IMR-90 (cell line): Measurements from ENCODE around the gene ASB16. TPM values are rescaled to one million over a fixed set of nuclear protein-coding genes. Genes with fewer than 3 reads are reported as not detected.
A peak's percentile ranks its signal among the peaks of the same experiment; 100 is the strongest.
"Not testable (repeated sequence)": the region's sequence is repeated elsewhere in the genome, so short reads cannot be mapped to it uniquely, and the experiment has no call there.

Experiments
- ATAC-seq: fragments of 200-7000 bp; cut with Tn5 transposase; 2 replicates; pipeline ENCODE4 v1.9.1; 2020; ENCODE audit warnings: low read depth, mild to moderate bottlenecking, moderate library complexity
- BruUV-seq: library from RNA; stranded (reverse); fragments of 400-500 nt; replicated peaks from 2 replicates; lab custom pipeline; 2021; lab: Mats Ljungman, UMichigan
- CTCF ChIA-PET: fragments of 300-600 bp; formaldehyde crosslinking; extraction: SDS; loops from one replicate; lab custom pipeline; 2021; ENCODE audit warnings: antibody characterized with exemption; lab: Yijun Ruan, JAX
- POLR2A ChIA-PET: fragments of 300-600 bp; sonication (Branson Sonifier 250); formaldehyde crosslinking; loops from one replicate; lab custom pipeline; 2022; ENCODE audit warnings: antibody characterized with exemption; ENCODE audit not compliant: unreplicated experiment; lab: Charles Lee
- DNase-seq: peaks from one replicate; pipeline ENCODE4 v3.0.0; 2013
- H2AFZ ChIP-seq: replicated peaks from 2 replicates; pipeline ENCODE3; 2013; ENCODE audit warnings: low read length, mild to moderate bottlenecking; ENCODE audit not compliant: poor library complexity
- H2AK5ac ChIP-seq: 2 replicates; pipeline ENCODE4 v1.6.1; 2013; ENCODE audit warnings: low read depth, low read length, inconsistent platforms
- H2AK9ac ChIP-seq: replicated peaks from 2 replicates; pipeline ENCODE3; 2013; ENCODE audit warnings: mild to moderate bottlenecking, low read depth, low read length, moderate library complexity; ENCODE audit not compliant: poor library complexity
- H2BK120ac ChIP-seq: 2 replicates; pipeline ENCODE4 v1.6.1; 2013; ENCODE audit warnings: low read depth, low read length, inconsistent platforms
- H2BK15ac ChIP-seq: 3 replicates; pipeline ENCODE4 v1.6.1; 2013; ENCODE audit warnings: low read depth, low read length, inconsistent platforms
- H2BK20ac ChIP-seq: 2 replicates; pipeline ENCODE4 v1.6.1; 2013; ENCODE audit warnings: low read depth, mild to moderate bottlenecking, inconsistent platforms, low read length, moderate library complexity
- H2BK5ac ChIP-seq: 2 replicates; pipeline ENCODE4 v1.6.1; 2013; ENCODE audit warnings: mild to moderate bottlenecking, low read depth, low read length, inconsistent platforms; ENCODE audit not compliant: poor library complexity, severe bottlenecking
- H3K14ac ChIP-seq: replicated peaks from 2 replicates; pipeline ENCODE4 v1.6.1; 2013; ENCODE audit warnings: low read depth, low read length, inconsistent platforms
- H3K18ac ChIP-seq: 2 replicates; pipeline ENCODE4 v1.6.1; 2013; ENCODE audit warnings: low read depth, low read length, control low read depth
- H3K23ac ChIP-seq: 2 replicates; pipeline ENCODE4 v1.6.1; 2013; ENCODE audit warnings: low read depth, low read length, inconsistent platforms
- H3K27ac ChIP-seq: 2 replicates; pipeline ENCODE4 v1.5.1; 2013; ENCODE audit warnings: mild to moderate bottlenecking, control low read depth, low read length; ENCODE audit not compliant: insufficient read depth
- H3K27me3 ChIP-seq: 2 replicates; pipeline ENCODE4 v1.6.1; 2013; ENCODE audit warnings: low read length; ENCODE audit not compliant: control insufficient read depth, insufficient read depth
- H3K36me3 ChIP-seq: 2 replicates; pipeline ENCODE4 v1.6.1; 2013; ENCODE audit warnings: low read length, mixed read lengths; ENCODE audit not compliant: control insufficient read depth, insufficient read depth
- H3K4ac ChIP-seq: 2 replicates; pipeline ENCODE4 v1.6.1; 2013; ENCODE audit warnings: low read depth, low read length, inconsistent platforms
- H3K4me1 ChIP-seq: 2 replicates; pipeline ENCODE4 v1.6.1; 2013; ENCODE audit warnings: low read length, mixed read lengths; ENCODE audit not compliant: control insufficient read depth, insufficient read depth
- H3K4me2 ChIP-seq: 2 replicates; pipeline ENCODE4 v1.6.1; 2013; ENCODE audit warnings: low read depth, mild to moderate bottlenecking, control low read depth, low read length, moderate library complexity
- H3K4me3 ChIP-seq: 2 replicates; pipeline ENCODE4 v1.5.1; 2013; ENCODE audit warnings: low read depth, mild to moderate bottlenecking, control low read depth, low read length, moderate library complexity; ENCODE audit not compliant: insufficient read depth
- H3K56ac ChIP-seq: 2 replicates; pipeline ENCODE4 v1.6.1; 2013; ENCODE audit warnings: low read length, inconsistent platforms; ENCODE audit not compliant: insufficient read depth; ENCODE audit errors: extremely low read depth
- H3K79me1 ChIP-seq, 2 experiments: 2 replicates each; pipeline ENCODE4 v1.6.1; 2013; ENCODE audit warnings: low read length in 2 of 2, inconsistent platforms in 1 of 2, low read depth in 1 of 2
- H3K9ac ChIP-seq: 2 replicates; pipeline ENCODE4 v1.6.1; 2013; ENCODE audit warnings: low read depth, low read length, control low read depth
- H3K9me1 ChIP-seq: 2 replicates; pipeline ENCODE4 v1.6.1; 2013; ENCODE audit warnings: low read length, inconsistent platforms; ENCODE audit not compliant: insufficient read depth
- H3K9me3 ChIP-seq: 2 replicates; pipeline ENCODE4 v1.6.1; 2013; ENCODE audit warnings: low read length; ENCODE audit not compliant: control insufficient read depth, insufficient read depth
- H4K20me1 ChIP-seq: 2 replicates; pipeline ENCODE4 v1.6.1; 2013; ENCODE audit warnings: low read length, inconsistent platforms; ENCODE audit not compliant: insufficient read depth
- H4K5ac ChIP-seq: 2 replicates; pipeline ENCODE4 v1.6.1; 2013; ENCODE audit warnings: mild to moderate bottlenecking, low read depth, low read length, control low read depth
- H4K8ac ChIP-seq, 2 experiments: 2 replicates each; pipeline ENCODE4 v1.6.1; 2013; ENCODE audit warnings: low read depth in 2 of 2, low read length in 2 of 2, control low read depth in 1 of 2, inconsistent platforms in 1 of 2
- H4K91ac ChIP-seq: 2 replicates; pipeline ENCODE4 v1.6.1; 2013; ENCODE audit warnings: low read depth, low read length, inconsistent platforms; ENCODE audit not compliant: insufficient read depth
- CHD1 ChIP-seq: IDR thresholded peaks from 2 replicates; pipeline ENCODE4 v1.6.1; 2012; ENCODE audit warnings: low read depth, low read length, improper control_type of control experiment
- FOS ChIP-seq: fragments of 150-350 bp; IDR thresholded peaks from 2 replicates; pipeline ENCODE4 v1.6.1; 2016; ENCODE audit warnings: low read depth, low read length
- MXI1 ChIP-seq: IDR thresholded peaks from 2 replicates; pipeline ENCODE4 v1.6.1; 2012; ENCODE audit warnings: low read depth, mild to moderate bottlenecking, low read length, moderate library complexity, borderline replicate concordance
- NFE2L2 ChIP-seq: fragments of 150-350 bp; IDR thresholded peaks from 2 replicates; pipeline ENCODE4 v1.6.1; 2016; ENCODE audit warnings: low read depth, mild to moderate bottlenecking, low read length
- WGBS, 2 experiments: methylation state at CpG; one replicate each; pipeline versions ENCODE4 v1.1.5 to v1.1.7; 2013; ENCODE audit warnings: missing lambda C conversion rate in 2 of 2; ENCODE audit not compliant: insufficient read length in 1 of 2; ENCODE audit errors: extremely low coverage in 2 of 2; 5-methylcytosine and 5-hydroxymethylcytosine counted together
- dilution Hi-C: fragments of 300-500 bp; cut with HindIII; formaldehyde crosslinking; loops from one replicate; pipeline ENCODE4 v1.14.3; 2018; ENCODE audit warnings: low sequenced_read_pairs; ENCODE audit not compliant: unreplicated experiment
- in situ Hi-C: fragments of 300-500 bp; cut with MboI; formaldehyde crosslinking; loops from 3 replicates; pipeline ENCODE4 v1.14.3; 2019; ENCODE audit warnings: low sequenced_read_pairs, inconsistent platforms, mixed read lengths
- intact Hi-C: fragments of 100-400 bp; cut with micrococcal nuclease; formaldehyde crosslinking; loops from 2 replicates; pipeline ENCODE4 v1.10.0; 2022
- polyA plus RNA-seq, 3 experiments: library from polyadenylated mRNA; depleted of rRNA; stranded (reverse); fragments of >200 nt; gene quantifications; 2 replicates each; pipeline ENCODE4 v1.2.3, GENCODE V29; 2012; ENCODE audit warnings: low replicate concordance in 1 of 3
- total RNA-seq: library from RNA; depleted of rRNA; stranded (reverse); fragments of >200 nt; gene quantifications from 2 replicates; pipeline ENCODE4 v1.2.3, GENCODE V29; 2012

The ASB16 gene
- total and polyA plus RNA-seq, 2 of the 4 experiments (the other 2 are of a cell fraction), result 0.05 TPM; not detected in 1

DNA sequence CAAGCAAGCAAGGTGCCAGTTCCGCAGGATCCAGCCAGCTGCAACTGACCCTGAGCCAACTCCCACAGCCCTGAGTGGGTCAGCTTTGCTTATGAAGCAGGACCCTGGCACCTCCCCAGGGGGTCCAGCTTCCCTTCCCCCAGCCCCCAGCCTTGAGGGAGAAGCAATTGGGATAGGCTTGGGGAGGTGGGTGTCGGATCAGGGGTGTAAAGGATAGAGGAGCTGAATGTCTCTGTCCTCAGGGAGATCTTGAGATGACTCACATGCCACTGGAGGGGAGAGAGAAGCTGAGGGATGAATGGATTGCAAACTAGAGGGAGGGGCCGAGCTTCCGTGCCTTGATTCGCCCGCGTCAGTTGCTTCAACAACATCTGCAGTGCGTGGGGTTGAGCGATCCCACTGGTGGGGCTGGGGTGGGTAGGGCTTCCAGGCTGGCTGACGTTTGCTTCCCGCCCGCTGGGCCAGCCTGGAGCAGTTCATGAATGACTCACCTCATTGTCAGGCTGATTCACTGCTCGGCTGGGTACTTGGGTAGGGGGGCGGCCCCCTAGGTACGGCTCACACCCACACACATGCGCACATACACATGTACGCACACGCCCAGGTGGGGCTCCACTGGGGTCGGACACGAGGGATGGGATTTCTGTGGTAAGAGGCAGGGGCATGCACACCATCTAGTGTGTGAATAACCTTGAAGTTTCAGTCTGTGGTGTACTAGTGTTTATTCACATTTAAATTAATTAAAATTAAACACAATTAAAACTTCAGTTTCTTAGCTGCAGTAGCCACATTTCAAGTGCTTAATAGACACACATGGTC, 32.4 kb upstream of the ASB16 start (continued):
- TF ChIP-seq MXI1 (peak; percentile 86), FOS (peak; percentile 97), NFE2L2 (no peak), CHD1 (peak; percentile 38; the same call in 1 of the 2 replicates)

DNA sequence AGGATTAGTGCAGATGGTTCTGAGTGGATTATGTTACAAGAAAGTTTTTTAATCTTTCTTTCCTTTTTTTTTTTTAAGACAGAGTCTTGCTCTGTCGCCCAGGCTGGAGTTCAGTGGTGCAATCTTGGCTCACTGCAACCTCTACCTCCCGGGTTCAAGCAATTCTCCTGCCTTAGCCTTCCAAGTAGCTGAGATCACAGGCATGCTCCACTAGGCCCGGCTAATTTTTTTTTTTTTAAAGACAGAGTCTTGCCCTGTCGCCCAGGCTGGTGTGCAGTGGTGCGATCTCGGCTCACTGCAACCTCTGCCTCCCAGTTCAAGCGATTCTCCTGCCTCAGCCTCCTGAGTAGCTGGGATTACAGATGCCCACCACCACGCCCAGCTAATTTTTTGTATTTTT, 26.6 kb upstream of the ASB16 start:
- CTCF ChIA-PET, result interaction anchor here (0.6 kb wide), 1 partner anchor 11 kb away, joined by 4 read pairs; no protein-coding TSS in a partner anchor
- POLR2A ChIA-PET, H2AK9ac ChIP-seq, in situ Hi-C loops, H2AK5ac ChIP-seq, H3K4me2 ChIP-seq, intact Hi-C loops, H3K27me3 ChIP-seq, H4K8ac ChIP-seq, H4K91ac ChIP-seq, H2BK5ac ChIP-seq, dilution Hi-C loops, DNase-seq, H2BK15ac ChIP-seq, ATAC-seq, H2BK20ac ChIP-seq, H3K14ac ChIP-seq, H3K4me1 ChIP-seq, H3K9ac ChIP-seq, H2BK120ac ChIP-seq, H3K56ac ChIP-seq, H2AFZ ChIP-seq, H3K4me3 ChIP-seq, H4K5ac ChIP-seq, H3K27ac ChIP-seq, H4K20me1 ChIP-seq, H3K9me3 ChIP-seq, H3K4ac ChIP-seq, BruUV-seq, H3K18ac ChIP-seq, H3K9me1 ChIP-seq: not testable (repeated sequence)
- WGBS, 2 experiments, result 91% methylated on average over 3 of the region's 8 CpGs; no CpG with 5 or more reads in 1 of the 2 experiments
- 0 out of 2 replicates have a peak overlapping the region, but pooled peaks have one; percentile 12 for H3K23ac ChIP-seq
- H3K79me1 ChIP-seq, result peaks cover 4 to 37% of the 10 kb centered on the region in 2 experiments; a peak in 3 of 4 replicates
- peaks cover 14% of the 10 kb centered on the region; the same call in 1 of the 2 replicates for H3K36me3 ChIP-seq
